K562 (cell line): ENCODE results near the gene MEGF11. TPM values are rescaled to one million over a fixed set of nuclear protein-coding genes. Genes with fewer than 3 reads are reported as not detected.

Source experiments
- CUX1 ChIP-seq: fragments of 200-800 bp; sonication (Bioruptor generic); IDR thresholded peaks from 2 replicates; pipeline ENCODE4 v1.6.1; 2016; ENCODE audit warnings: missing genetic modification characterization, missing compliant biosample characterization
- DLX4 ChIP-seq: fragments of 250-450 bp; sonication (Bioruptor Pico); IDR thresholded peaks from 2 replicates; pipeline ENCODE4 v1.6.1; 2021; ENCODE audit warnings: mild to moderate bottlenecking
- HMGXB4 ChIP-seq: sonication (generic); formaldehyde crosslinking; IDR thresholded peaks from 2 replicates; pipeline ENCODE4 v1.8.1; 2023; ENCODE audit warnings: mild to moderate bottlenecking, missing genetic modification reagents
- MED1 ChIP-seq: sonication (generic); formaldehyde crosslinking; IDR thresholded peaks from 2 replicates; pipeline ENCODE4 v1.8.1; 2023; ENCODE audit warnings: missing genetic modification reagents, borderline replicate concordance
- STAT5B ChIP-seq: fragments of 250-450 bp; sonication (Bioruptor Pico); IDR thresholded peaks from 2 replicates; pipeline ENCODE4 v1.8.0; 2021; ENCODE audit warnings: mild to moderate bottlenecking, inconsistent platforms
- TEAD1 ChIP-seq, 2 experiments: fragments of 450-650 bp in 1 of 2; sonication (generic) in 1 of 2; formaldehyde crosslinking; IDR thresholded peaks; 2 replicates each; pipeline versions ENCODE4 v1.4.0 to v1.8.0; 2020 to 2022; ENCODE audit warnings: mild to moderate bottlenecking in 2 of 2, missing genetic modification reagents in 1 of 2
- U2AF2 ChIP-seq: fragments of 200-400 bp; formaldehyde crosslinking; optimal IDR thresholded peaks from 2 replicates; pipeline ENCODE3; 2017; ENCODE audit warnings: low read depth, mild to moderate bottlenecking, low read length
- USF2 ChIP-seq: sonication (generic); formaldehyde crosslinking; IDR thresholded peaks from 2 replicates; pipeline ENCODE4 v1.5.0; 2020; ENCODE audit warnings: missing genetic modification reagents
- ZBTB11 ChIP-seq, 3 experiments: fragments of 200-800 bp in 1 of 3; fragments of 250-450 bp in 1 of 3; fragments of 450-650 bp in 1 of 3; sonication (Bioruptor Pico) in 1 of 3; sonication (Bioruptor generic) in 1 of 3; formaldehyde crosslinking in 1 of 3; IDR thresholded peaks; 2 replicates each; pipeline versions ENCODE4 v1.6.1 to v1.8.0; 2016 to 2022; ENCODE audit warnings: mild to moderate bottlenecking in 2 of 3, missing genetic modification characterization in 2 of 3, missing compliant biosample characterization in 1 of 3, moderate library complexity in 1 of 3
- ZNF324 ChIP-seq: fragments of 250-450 bp; sonication (Bioruptor Pico); IDR thresholded peaks from 2 replicates; pipeline ENCODE4 v1.4.0; 2020; ENCODE audit warnings: mild to moderate bottlenecking
- polyA plus RNA-seq, 8 experiments: library from polyadenylated mRNA; depleted of rRNA in 4 of 8; stranded (reverse) in 5 of 8; unstranded in 3 of 8; fragments of >200 nt; fragmentation: Nextera tagmentation in 2 of 8; fragmentation: Illumina TruSeq in 1 of 8; extraction: Ambion mirVana in 2 of 8; extraction: Trizol in 1 of 8; gene quantifications; 2 replicates each; pipeline versions ENCODE4 v1.2.1 to v1.2.3, GENCODE V29; 2011 to 2014; ENCODE audit warnings: inconsistent platforms in 1 of 8, missing spikeins in 1 of 8
- total RNA-seq, 7 experiments: library from RNA; depleted of rRNA in 6 of 7; stranded (reverse); fragments of >200 nt in 6 of 7; fragmentation: Illumina TruSeq in 2 of 7; extraction: Trizol in 2 of 7; gene quantifications; 2 replicates each; pipeline versions ENCODE4 v1.2.1 to v1.2.3, GENCODE V29; 2011 to 2021; ENCODE audit warnings: low replicate concordance in 1 of 7

The MEGF11 gene
- total and polyA plus RNA-seq, 9 of the 15 experiments (the other 6 are each of a cell fraction or from before 2014, with no cell fraction given): 0.06 to 0.23 (median 0.20) TPM; not detected in 6

- TF ChIP-seq HMGXB4 (CRISPR knock-in tag): no peak
- TF ChIP-seq USF2 (CRISPR knock-in tag): no peak
- no peak for TF ChIP-seq U2AF2
- no peak for TF ChIP-seq DLX4 (CRISPR knock-in tag)
- no peak for TF ChIP-seq TEAD1 (CRISPR knock-in tag; IDR thresholded peaks at IDR 0.05)
- TF ChIP-seq MED1 (CRISPR knock-in tag): no peak
- no peak for TF ChIP-seq ZNF324 (CRISPR knock-in tag)
- no peak for TF ChIP-seq STAT5B (CRISPR knock-in tag)
- TF ChIP-seq ZBTB11 (CRISPR knock-in tag; IDR thresholded peaks at IDR 0.05): no peak
- no peak for TF ChIP-seq CUX1 (CRISPR knock-in tag)
These were observed 383.3 kb downstream of the MEGF11 start (continued) for GRCh38 chr15:65869954-65870871.
